Keratinocyte (primary cell): ENCODE measurements around the gene DLGAP1.

Experiments used
- EZH2 ChIP-seq: IDR thresholded peaks from one replicate; pipeline ENCODE4 v1.6.1; 2012; ENCODE audit warnings: inconsistent platforms, mild to moderate bottlenecking, low read length, moderate library complexity
- TF ChIP-seq, protein P1 (sequence below), 3 experiments: IDR thresholded peaks in 1 of 3; conservative IDR thresholded peaks in 1 of 3; optimal IDR thresholded peaks in 1 of 3; 2 replicates in 2 of 3; 3 replicates in 1 of 3; pipeline versions ENCODE3 to v1.5.1; 2011; ENCODE audit warnings: low read length in 3 of 3, mild to moderate bottlenecking in 3 of 3, moderate library complexity in 2 of 3, control low read depth in 1 of 3, inconsistent platforms in 1 of 3; ENCODE audit not compliant: insufficient read depth in 2 of 3; ENCODE audit errors: extremely low read depth in 1 of 3

DNA sequence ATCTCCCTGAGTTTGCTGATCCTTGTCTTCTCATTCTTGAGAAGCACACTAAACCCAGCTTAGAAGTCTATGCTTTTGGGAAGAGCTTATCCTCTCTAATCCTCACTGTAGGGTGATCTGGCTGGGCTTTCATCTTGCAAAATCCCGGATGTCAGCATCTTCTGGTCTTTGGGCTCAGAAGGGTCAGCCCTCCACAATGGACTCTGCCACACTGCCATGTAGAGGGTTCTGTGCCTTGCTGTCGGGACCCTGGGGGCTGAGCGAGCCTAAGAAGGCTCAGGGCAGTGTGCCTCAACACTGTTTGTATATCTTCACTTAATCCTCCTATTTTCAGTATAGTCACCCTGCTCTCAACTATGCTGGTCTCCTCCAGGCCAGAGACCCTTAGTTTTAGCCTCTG lies 902.8 kb downstream of the DLGAP1 start:
- TF ChIP-seq, protein P1, sequence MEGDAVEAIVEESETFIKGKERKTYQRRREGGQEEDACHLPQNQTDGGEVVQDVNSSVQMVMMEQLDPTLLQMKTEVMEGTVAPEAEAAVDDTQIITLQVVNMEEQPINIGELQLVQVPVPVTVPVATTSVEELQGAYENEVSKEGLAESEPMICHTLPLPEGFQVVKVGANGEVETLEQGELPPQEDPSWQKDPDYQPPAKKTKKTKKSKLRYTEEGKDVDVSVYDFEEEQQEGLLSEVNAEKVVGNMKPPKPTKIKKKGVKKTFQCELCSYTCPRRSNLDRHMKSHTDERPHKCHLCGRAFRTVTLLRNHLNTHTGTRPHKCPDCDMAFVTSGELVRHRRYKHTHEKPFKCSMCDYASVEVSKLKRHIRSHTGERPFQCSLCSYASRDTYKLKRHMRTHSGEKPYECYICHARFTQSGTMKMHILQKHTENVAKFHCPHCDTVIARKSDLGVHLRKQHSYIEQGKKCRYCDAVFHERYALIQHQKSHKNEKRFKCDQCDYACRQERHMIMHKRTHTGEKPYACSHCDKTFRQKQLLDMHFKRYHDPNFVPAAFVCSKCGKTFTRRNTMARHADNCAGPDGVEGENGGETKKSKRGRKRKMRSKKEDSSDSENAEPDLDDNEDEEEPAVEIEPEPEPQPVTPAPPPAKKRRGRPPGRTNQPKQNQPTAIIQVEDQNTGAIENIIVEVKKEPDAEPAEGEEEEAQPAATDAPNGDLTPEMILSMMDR (optimal IDR thresholded peaks at IDR 0.05 in 1 of 3, IDR thresholded peaks at IDR 0.05 in 1 of 3, conservative IDR thresholded peaks at IDR 0.05 in 1 of 3; ENCODE audit: extremely low read depth in 1 of 3, insufficient read depth in 2 of 3, low read length in 3 of 3), result no peak
- no peak for TF ChIP-seq EZH2
